Fibroblast of skin of back (primary cell): ENCODE data around the gene ARHGAP24.
"Not testable (repeated sequence)": the region's sequence is repeated elsewhere in the genome, so short reads cannot be mapped to it uniquely, and the experiment has no call there.

Experiments used
- DNase-seq: peaks from one replicate; pipeline ENCODE4 v3.0.0-alpha.2; 2013

Gene ARHGAP24

GRCh38 chr4:85783483-85783882 lies 308.5 kb downstream of the ARHGAP24 start:
- peak; percentile 98 for DNase-seq

GRCh38 chr4:85783900-85784299 lies 308.9 kb downstream of the ARHGAP24 start:
- no peak for DNase-seq

- no peak for DNase-seq
These were observed 309.4 kb downstream of the ARHGAP24 start for GRCh38 chr4:85784348-85784747.

- no peak for DNase-seq
These were observed 310.0 kb downstream of the ARHGAP24 start for GRCh38 chr4:85784947-85785346.

GRCh38 chr4:85787133-85787532 lies 312.2 kb downstream of the ARHGAP24 start:
- DNase-seq, result peak; percentile 89

GRCh38 chr4:85788604-85789003 lies 313.7 kb downstream of the ARHGAP24 start:
- no peak for DNase-seq

- DNase-seq, result no peak
These were observed 314.3 kb downstream of the ARHGAP24 start for GRCh38 chr4:85789241-85789640.

- peak; percentile 86 for DNase-seq
These were observed 315.6 kb downstream of the ARHGAP24 start for GRCh38 chr4:85790582-85790981.

- no peak for DNase-seq
These were observed 317.7 kb downstream of the ARHGAP24 start for GRCh38 chr4:85792376-85793232.

GRCh38 chr4:85793233-85793585 lies 318.3 kb downstream of the ARHGAP24 start:
- no peak for DNase-seq

GRCh38 chr4:85798012-85798770 lies 323.2 kb downstream of the ARHGAP24 start:
- DNase-seq, result peak; percentile 57

GRCh38 chr4:85803856-85804255 lies 328.9 kb downstream of the ARHGAP24 start:
- DNase-seq, result no peak

- DNase-seq, result no peak
These were observed 330.9 kb downstream of the ARHGAP24 start for GRCh38 chr4:85805891-85806290.

- no peak for DNase-seq
These were observed 331.4 kb downstream of the ARHGAP24 start for GRCh38 chr4:85806334-85806733.

- DNase-seq, result peak; percentile 99
These were observed 332.4 kb downstream of the ARHGAP24 start for GRCh38 chr4:85807247-85807950.

- no peak for DNase-seq
These were observed 333.2 kb downstream of the ARHGAP24 start for GRCh38 chr4:85808104-85808503.

- DNase-seq, result no peak
These were observed 333.9 kb downstream of the ARHGAP24 start for GRCh38 chr4:85808864-85809263.

- no peak for DNase-seq
These were observed 337.8 kb downstream of the ARHGAP24 start for GRCh38 chr4:85812776-85813175.

GRCh38 chr4:85815796-85816459 lies 341.0 kb downstream of the ARHGAP24 start:
- DNase-seq, result no peak

- DNase-seq, result no peak
These were observed 343.8 kb downstream of the ARHGAP24 start for GRCh38 chr4:85818700-85819099.

- DNase-seq, result not testable (repeated sequence)
These were observed 345.2 kb downstream of the ARHGAP24 start for GRCh38 chr4:85820101-85820500.

GRCh38 chr4:85821688-85822455 lies 346.9 kb downstream of the ARHGAP24 start:
- DNase-seq, result peak; percentile 60
